Measurements from ENCODE around the gene BPTF.
"Not testable (repeated sequence)": the region's sequence is repeated elsewhere in the genome, so short reads cannot be mapped to it uniquely, and the experiment has no call there.

The BPTF gene

DNA sequence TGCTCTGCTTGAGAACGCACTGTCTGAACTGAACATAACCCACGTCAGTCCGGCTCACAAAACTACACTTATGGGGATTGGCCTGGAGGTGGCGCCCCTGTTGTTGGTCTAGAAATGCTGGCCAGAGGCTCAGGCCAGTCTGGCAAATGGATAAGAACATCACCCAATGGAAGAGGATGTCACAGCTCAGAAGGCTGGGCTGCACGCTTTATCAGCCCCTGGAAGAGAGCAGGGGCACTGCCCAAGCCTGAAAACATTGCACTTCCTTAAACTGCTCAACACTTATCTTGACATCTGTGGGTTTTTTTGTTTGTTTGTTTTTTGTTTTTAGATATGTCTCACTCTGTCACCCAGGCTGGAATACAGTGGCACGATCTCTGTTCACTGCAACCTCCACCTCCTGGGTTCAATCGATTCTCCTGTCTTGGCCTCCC, 24.8 kb upstream of the BPTF start:
- DNase-seq (ENCODE audit: extremely low read depth, insufficient read length): peak; percentile 56
- TF ChIP-seq CTCF (IDR thresholded peaks at IDR 0.05; ENCODE audit: insufficient read depth, low read length, poor library complexity, severe bottlenecking): peak; percentile 88
- Histone ChIP-seq H3K4me3 (replicated peaks; ENCODE audit: low read depth, low read length) (no peak overlapping the region), H3K36me3 (ENCODE audit: control insufficient read depth, insufficient read depth, low read length) (no peaks in the 10 kb centered on the region), H3K27me3 (replicated peaks; ENCODE audit: control insufficient read depth, insufficient read depth, low read length) (no peaks in the 10 kb centered on the region)

- no peak for DNase-seq (ENCODE audit: extremely low read depth, insufficient read length)
- peak; percentile 20 for TF ChIP-seq CTCF (IDR thresholded peaks at IDR 0.05; ENCODE audit: insufficient read depth, low read length, poor library complexity, severe bottlenecking)
- no peak overlapping the region for H3K4me3 ChIP-seq (replicated peaks; ENCODE audit: low read depth, low read length)
- no peaks in the 10 kb centered on the region for H3K36me3 ChIP-seq (ENCODE audit: control insufficient read depth, insufficient read depth, low read length)
- no peaks in the 10 kb centered on the region for H3K27me3 ChIP-seq (replicated peaks; ENCODE audit: control insufficient read depth, insufficient read depth, low read length)
Observed at GRCh38 chr17:67801626-67802175, 23.6 kb upstream of the BPTF start.

DNA sequence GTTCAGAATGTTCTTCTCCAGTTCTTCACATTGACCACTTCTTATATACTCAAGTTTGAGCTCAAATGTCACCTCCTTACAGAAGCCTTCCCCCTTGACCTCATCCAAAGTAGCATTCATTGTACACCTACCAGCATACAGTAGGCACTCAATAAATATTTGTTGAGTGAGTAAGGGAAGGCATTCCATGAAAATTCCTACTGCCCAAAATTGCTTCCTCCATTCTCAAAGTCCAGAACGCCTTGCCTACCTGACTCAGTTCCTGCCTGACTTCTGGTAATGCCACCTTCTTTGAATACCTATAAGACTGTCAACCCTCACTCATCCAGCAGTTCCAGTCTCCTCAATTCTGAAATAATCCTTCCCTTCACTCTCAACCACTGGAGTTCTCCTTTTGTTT, 14.8 kb upstream of the BPTF start:
- no peak overlapping the region for H3K4me3 ChIP-seq (replicated peaks; ENCODE audit: low read depth, low read length)
- no peaks in the 10 kb centered on the region for H3K36me3 ChIP-seq (ENCODE audit: control insufficient read depth, insufficient read depth, low read length)
- DNase-seq (ENCODE audit: extremely low read depth, insufficient read length): no peak
- no peak for TF ChIP-seq CTCF (IDR thresholded peaks at IDR 0.05; ENCODE audit: insufficient read depth, low read length, poor library complexity, severe bottlenecking)
- H3K27me3 ChIP-seq (replicated peaks; ENCODE audit: control insufficient read depth, insufficient read depth, low read length): no peaks in the 10 kb centered on the region

DNA sequence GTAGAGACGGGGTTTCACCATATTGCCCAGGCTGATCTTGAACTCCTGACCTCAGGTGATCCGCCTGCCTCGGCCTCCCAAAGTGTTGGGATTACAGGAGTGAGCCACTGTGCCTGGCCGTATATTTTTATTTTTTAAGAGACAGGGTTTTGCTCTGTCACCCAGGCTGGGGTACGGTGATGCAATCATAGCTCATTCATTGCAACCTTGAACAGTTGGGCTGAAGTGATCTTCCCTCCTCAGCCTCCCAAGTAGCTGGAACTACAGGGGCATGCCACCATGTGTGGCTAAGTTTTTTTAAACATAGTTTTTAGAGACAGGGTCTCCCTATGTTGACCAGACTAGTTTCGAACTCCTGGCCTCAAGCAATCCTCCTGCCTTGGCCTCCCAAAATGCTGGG, 12.9 kb upstream of the BPTF start:
- not testable (repeated sequence) for H3K36me3 ChIP-seq (ENCODE audit: control insufficient read depth, insufficient read depth, low read length); H3K27me3 ChIP-seq (replicated peaks; ENCODE audit: control insufficient read depth, insufficient read depth, low read length); DNase-seq (ENCODE audit: extremely low read depth, insufficient read length); H3K4me3 ChIP-seq (replicated peaks; ENCODE audit: low read depth, low read length)

- no peak overlapping the region for H3K4me3 ChIP-seq (replicated peaks; ENCODE audit: low read depth, low read length)
- TF ChIP-seq CTCF (IDR thresholded peaks at IDR 0.05; ENCODE audit: insufficient read depth, low read length, poor library complexity, severe bottlenecking): no peak
- H3K27me3 ChIP-seq (replicated peaks; ENCODE audit: control insufficient read depth, insufficient read depth, low read length): no peaks in the 10 kb centered on the region
- no peaks in the 10 kb centered on the region for H3K36me3 ChIP-seq (ENCODE audit: control insufficient read depth, insufficient read depth, low read length)
- peak; percentile 28 for DNase-seq (ENCODE audit: extremely low read depth, insufficient read length)
Observed at GRCh38 chr17:67813803-67814180, 11.5 kb upstream of the BPTF start.

DNA sequence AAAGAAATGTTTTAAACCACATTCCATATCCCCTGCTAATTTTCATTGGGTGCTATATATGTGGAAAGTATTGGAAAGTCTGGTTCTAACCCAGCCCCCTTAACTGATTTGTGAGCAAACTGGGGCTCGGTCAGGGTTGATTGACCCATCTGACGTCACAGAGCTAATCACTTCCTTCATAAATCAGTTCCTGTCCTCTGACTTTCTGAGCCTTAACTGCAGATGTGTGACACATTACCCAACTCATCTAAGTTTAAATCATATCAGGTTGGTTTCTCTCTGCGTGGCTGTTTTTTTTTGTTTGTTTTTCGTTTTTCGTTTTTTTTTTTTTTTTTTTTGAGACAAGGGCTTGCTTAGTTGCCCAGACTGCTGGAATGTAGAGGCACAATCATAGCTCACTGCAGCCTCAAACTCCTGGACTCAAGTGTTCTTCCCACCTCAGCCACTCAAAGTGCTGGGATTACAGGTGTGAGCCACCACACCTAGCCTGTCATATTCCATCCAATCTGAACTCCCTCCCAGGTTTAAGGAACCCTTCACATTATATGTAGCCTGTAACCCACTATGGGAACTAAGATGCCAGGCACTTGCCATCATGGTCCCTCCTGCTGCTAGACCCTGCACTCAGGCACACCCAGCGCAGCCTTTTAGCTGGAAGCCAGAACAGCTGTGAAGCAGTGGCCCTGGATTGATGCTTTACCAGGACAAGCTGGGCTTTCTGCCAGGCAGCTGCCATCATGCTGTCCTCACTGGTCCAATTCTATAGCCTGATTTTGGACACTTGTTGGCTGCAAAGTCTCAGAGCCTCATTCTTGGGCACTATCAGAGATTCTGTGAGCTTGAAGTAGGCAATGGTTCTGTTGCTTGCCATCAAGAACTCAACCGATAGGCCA, 6.9 kb upstream of the BPTF start:
- Histone ChIP-seq H3K27me3 (replicated peaks; ENCODE audit: control insufficient read depth, insufficient read depth, low read length) (no peaks in the 10 kb centered on the region), H3K4me3 (replicated peaks; ENCODE audit: low read depth, low read length) (no peak overlapping the region), H3K36me3 (ENCODE audit: control insufficient read depth, insufficient read depth, low read length) (no peaks in the 10 kb centered on the region)
- DNase-seq (ENCODE audit: extremely low read depth, insufficient read length): peak; percentile 81
- TF ChIP-seq CTCF (IDR thresholded peaks at IDR 0.05; ENCODE audit: insufficient read depth, low read length, poor library complexity, severe bottlenecking): no peak

Data from GM06990 (cell line).